SK-N-SH (cell line): ENCODE measurements around the gene UGP2. TPM values are rescaled to one million over a fixed set of nuclear protein-coding genes. Genes with fewer than 3 reads are reported as not detected.
A peak's percentile ranks its signal among the peaks of the same experiment; 100 is the strongest.
"Not testable (repeated sequence)": the region's sequence is repeated elsewhere in the genome, so short reads cannot be mapped to it uniquely, and the experiment has no call there.

Experiments
- CTCF ChIA-PET: fragments of 300-600, 350-600 bp; formaldehyde crosslinking; extraction: SDS; loops from one replicate; lab custom pipeline; 2021; lab: Yijun Ruan, JAX
- POLR2A ChIA-PET: fragments of 350-600 bp; sonication (Branson Sonifier 250); formaldehyde crosslinking; extraction: SDS; loops from one replicate; lab custom pipeline; 2020; ENCODE audit warnings: antibody characterized with exemption, inconsistent platforms; lab: Yijun Ruan, JAX
- DNase-seq: peaks from one replicate; pipeline ENCODE4 v3.0.0; 2012
- H2AFZ ChIP-seq: fragments of 200-600 bp; sonication (generic); 2 replicates; pipeline ENCODE4 v1.8.1; 2016; ENCODE audit warnings: antibody characterized with exemption, mild to moderate bottlenecking, low read depth
- H3F3A ChIP-seq: fragments of 200-600 bp; sonication (generic); replicated peaks from 2 replicates; pipeline ENCODE3; 2016; ENCODE audit warnings: antibody characterized with exemption, mild to moderate bottlenecking; ENCODE audit not compliant: insufficient read depth
- H3K27ac ChIP-seq, 2 experiments: fragments of 200-500 bp in 1 of 2; fragments of 200-600 bp in 1 of 2; sonication (Bioruptor generic) in 1 of 2; sonication (generic), shearing (Covaris generic) in 1 of 2; 2 replicates each; pipeline versions ENCODE4 v1.5.1 to v1.6.1; 2014 to 2016; ENCODE audit warnings: low read depth in 2 of 2, inconsistent platforms in 1 of 2, low read length in 1 of 2, mild to moderate bottlenecking in 1 of 2, mixed read lengths in 1 of 2
- H3K27me3 ChIP-seq: fragments of 200-600 bp; sonication (generic), shearing (Covaris generic); 2 replicates; pipeline ENCODE4 v1.6.1; 2016; ENCODE audit warnings: mixed run types; ENCODE audit not compliant: insufficient read depth
- H3K36me3 ChIP-seq, 2 experiments: fragments of 200-500 bp in 1 of 2; fragments of 200-600 bp in 1 of 2; sonication (Bioruptor generic) in 1 of 2; sonication (generic) in 1 of 2; replicated peaks in 1 of 2; 2 replicates each; pipeline versions ENCODE3 to v1.5.1; 2014 to 2016; ENCODE audit warnings: low read length in 1 of 2, mild to moderate bottlenecking in 1 of 2; ENCODE audit not compliant: insufficient read depth in 2 of 2, control insufficient read depth in 1 of 2
- H3K4me1 ChIP-seq, 2 experiments: fragments of 200-500 bp in 1 of 2; fragments of 200-600 bp in 1 of 2; sonication (Bioruptor generic) in 1 of 2; sonication (generic), shearing (Covaris generic) in 1 of 2; 2 replicates each; pipeline versions ENCODE4 v1.5.1 to v1.6.1; 2014 to 2016; ENCODE audit warnings: low read depth in 1 of 2, low read length in 1 of 2, mixed run types in 1 of 2; ENCODE audit not compliant: insufficient read depth in 2 of 2, control insufficient read depth in 1 of 2
- H3K4me2 ChIP-seq: fragments of 200-600 bp; sonication (generic), shearing (Covaris generic); 2 replicates; pipeline ENCODE4 v1.6.1; 2017; ENCODE audit warnings: mixed run types
- H3K4me3 ChIP-seq, 2 experiments: fragments of 200-500 bp in 1 of 2; fragments of 200-600 bp in 1 of 2; sonication (Bioruptor generic) in 1 of 2; sonication (generic), shearing (Covaris generic) in 1 of 2; 2 replicates each; pipeline versions ENCODE4 v1.5.1 to v1.8.1; 2014 to 2016; ENCODE audit warnings: low read depth in 2 of 2, inconsistent platforms in 1 of 2, low read length in 1 of 2, mild to moderate bottlenecking in 1 of 2, mixed read lengths in 1 of 2, moderate library complexity in 1 of 2
- H3K79me2 ChIP-seq: fragments of 200-600 bp; sonication (generic); 2 replicates; pipeline ENCODE4 v1.8.1; 2017; ENCODE audit warnings: mild to moderate bottlenecking; ENCODE audit not compliant: insufficient read depth
- H3K9ac ChIP-seq: fragments of 200-600 bp; sonication (generic); 2 replicates; pipeline ENCODE4 v1.6.1; 2017; ENCODE audit warnings: mixed run types
- H3K9me2 ChIP-seq: fragments of 200-600 bp; sonication (generic); 2 replicates; pipeline ENCODE4 v1.6.1; 2017; ENCODE audit warnings: mixed run types
- H3K9me3 ChIP-seq: fragments of 200-600 bp; sonication (generic); 2 replicates; pipeline ENCODE4 v1.6.1; 2017; ENCODE audit warnings: mixed run types, mild to moderate bottlenecking, moderate library complexity
- H4K20me1 ChIP-seq: fragments of 200-600 bp; sonication (generic); 2 replicates; pipeline ENCODE4 v1.6.1; 2017; ENCODE audit warnings: mild to moderate bottlenecking, mixed run types; ENCODE audit not compliant: insufficient read depth
- CHD2 ChIP-seq: fragments of 150-350 bp; IDR thresholded peaks from 2 replicates; pipeline ENCODE4 v1.6.1; 2018; ENCODE audit warnings: low read length; ENCODE audit not compliant: partially characterized antibody
- ELF1 ChIP-seq: IDR thresholded peaks from 2 replicates; pipeline ENCODE4 v1.4.0; 2012
- EP300 ChIP-seq, 2 experiments: IDR thresholded peaks; 2 replicates each; pipeline versions ENCODE4 v1.4.0 to v1.6.1; 2012; ENCODE audit warnings: borderline replicate concordance in 1 of 2, low read depth in 1 of 2, low read length in 1 of 2
- EZH2phosphoT487 ChIP-seq: fragments of 200-600 bp; sonication (generic); IDR thresholded peaks from 2 replicates; pipeline ENCODE4 v1.6.1; 2017; ENCODE audit warnings: low read depth, mixed run types, mild to moderate bottlenecking, antibody characterized with exemption, moderate library complexity, borderline replicate concordance
- FOSL2 ChIP-seq: IDR thresholded peaks from 2 replicates; pipeline ENCODE4 v1.4.0; 2012; ENCODE audit warnings: low read depth, mild to moderate bottlenecking, moderate library complexity, borderline replicate concordance
- GATA2 ChIP-seq: sonication (generic); formaldehyde crosslinking; IDR thresholded peaks from 2 replicates; pipeline ENCODE4 v1.5.0; 2020; ENCODE audit warnings: mild to moderate bottlenecking, missing genetic modification reagents
- MEF2A ChIP-seq: IDR thresholded peaks from 2 replicates; pipeline ENCODE4 v1.4.0; 2012; ENCODE audit warnings: low read depth, borderline replicate concordance
- MXI1 ChIP-seq: IDR thresholded peaks from 2 replicates; pipeline ENCODE4 v1.6.1; 2012; ENCODE audit warnings: mild to moderate bottlenecking, low read depth, low read length, improper control_type of control experiment
- NFIC ChIP-seq: IDR thresholded peaks from 2 replicates; pipeline ENCODE4 v1.4.0; 2012; ENCODE audit warnings: borderline replicate concordance
- POLR2AphosphoS5 ChIP-seq: IDR thresholded peaks from 2 replicates; pipeline ENCODE4 v1.6.1; 2012; ENCODE audit warnings: low read depth, low read length
- RAD21 ChIP-seq: IDR thresholded peaks from 2 replicates; pipeline ENCODE4 v1.6.1; 2012; ENCODE audit warnings: mild to moderate bottlenecking, low read length
- RCOR1 ChIP-seq: fragments of 150-350 bp; IDR thresholded peaks from 2 replicates; pipeline ENCODE4 v1.6.1; 2017; ENCODE audit warnings: antibody characterized with exemption, low read length
- TCF12 ChIP-seq: IDR thresholded peaks from 2 replicates; pipeline ENCODE4 v1.4.0; 2012
- WGBS: methylation state at CpG from one replicate; pipeline ENCODE4 v1.1.6; 2017; ENCODE audit warnings: low lambda C conversion rate; 5-methylcytosine and 5-hydroxymethylcytosine counted together
- polyA plus RNA-seq, 3 experiments: library from polyadenylated mRNA; depleted of rRNA; stranded (reverse); fragments of >200 nt; gene quantifications; 2 replicates each; pipeline ENCODE4 v1.2.3, GENCODE V29; 2012
- TF ChIP-seq, protein P1 (sequence below): IDR thresholded peaks from 2 replicates; pipeline ENCODE4; 2012

The UGP2 gene
- polyA plus RNA-seq, 1 of the 3 experiments (the other 2 are of a cell fraction) = 30.1 TPM

GRCh38 chr2:63846487-63846886, 4.8 kb downstream of the UGP2 start:
- Histone ChIP-seq H3K4me3 (no peak overlapping the region), H3K36me3 (no peaks in the 10 kb centered on the region), H3K27me3 (no peaks in the 10 kb centered on the region), H3K4me2 (no peak overlapping the region), H4K20me1 (peaks cover 38% of the 10 kb centered on the region; the same call in 1 of the 2 replicates), H3K9me3 (no peaks in the 10 kb centered on the region), H3K4me1 (peaks cover 22 to 25% of the 10 kb centered on the region in 2 experiments), H3K27ac (peak overlapping the region in 1 of 2 experiments; percentile 62; a peak in 1 of 4 replicates), H3F3A (peaks cover 14% of the 10 kb centered on the region), H3K79me2 (peaks cover 98% of the 10 kb centered on the region), H2AFZ (no peak overlapping the region), H3K9me2 (no peaks in the 10 kb centered on the region), H3K9ac (no peak overlapping the region)
- TF ChIP-seq GATA2 (peak; percentile 57), POLR2AphosphoS5 (peak; percentile 28; the same call in 1 of the 2 replicates), EP300 (IDR thresholded peaks at IDR 0.05; ENCODE audit: borderline replicate concordance in 1 of 2, low read depth in 1 of 2, low read length in 1 of 2) (peak in 1 of 2 experiments; percentile 81; a peak in 2 of 4 replicates), MXI1 (no peak), ELF1 (no peak), RAD21 (no peak), FOSL2 (no peak), TCF12 (peak; percentile 49), MEF2A (0 out of 2 replicates have a peak, but pooled peaks have one; percentile 26), RCOR1 (peak; percentile 83), CHD2 (peak; percentile 17), NFIC (peak; percentile 46; the same call in 1 of the 2 replicates), EZH2phosphoT487 (no peak)
- TF ChIP-seq, protein P1, sequence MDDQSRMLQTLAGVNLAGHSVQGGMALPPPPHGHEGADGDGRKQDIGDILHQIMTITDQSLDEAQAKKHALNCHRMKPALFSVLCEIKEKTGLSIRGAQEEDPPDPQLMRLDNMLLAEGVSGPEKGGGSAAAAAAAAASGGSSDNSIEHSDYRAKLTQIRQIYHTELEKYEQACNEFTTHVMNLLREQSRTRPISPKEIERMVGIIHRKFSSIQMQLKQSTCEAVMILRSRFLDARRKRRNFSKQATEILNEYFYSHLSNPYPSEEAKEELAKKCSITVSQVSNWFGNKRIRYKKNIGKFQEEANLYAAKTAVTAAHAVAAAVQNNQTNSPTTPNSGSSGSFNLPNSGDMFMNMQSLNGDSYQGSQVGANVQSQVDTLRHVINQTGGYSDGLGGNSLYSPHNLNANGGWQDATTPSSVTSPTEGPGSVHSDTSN = peak; percentile 27; the same call in 1 of the 2 replicates
- ChIA-PET CTCF (interaction anchor here (0.6 to 3.4 kb wide), 2 partner anchors 14 to 375 kb away, joined by 4 to 19 read pairs; no protein-coding TSS in a partner anchor), POLR2A (no interaction called here)
- WGBS = 19% methylated on average over 1 of the region's 1 CpG
- peak; percentile 65 for DNase-seq

- CTCF ChIA-PET = not testable (repeated sequence)
- WGBS = 100% methylated on average over 4 of the region's 4 CpGs
- peaks cover 42% of the 10 kb centered on the region; the same call in 1 of the 2 replicates for H4K20me1 ChIP-seq
These were observed 5.9 kb downstream of the UGP2 start for GRCh38 chr2:63847571-63847970.

More at GRCh38 chr2:63847571-63847970, 5.9 kb downstream of the UGP2 start:
- DNase-seq, H3F3A ChIP-seq, H3K9me3 ChIP-seq, H3K27me3 ChIP-seq, H3K36me3 ChIP-seq, H3K9ac ChIP-seq, H3K4me3 ChIP-seq, H3K27ac ChIP-seq, H2AFZ ChIP-seq, POLR2A ChIA-PET, H3K4me2 ChIP-seq, H3K9me2 ChIP-seq: not testable (repeated sequence)
- Histone ChIP-seq H3K79me2 (peaks cover 100% of the 10 kb centered on the region), H3K4me1 (peaks cover 19 to 25% of the 10 kb centered on the region in 2 experiments)
